ENCODE data around the gene STK26.

- TF ChIP-seq EZH2 (IDR thresholded peaks at IDR 0.05; ENCODE audit: borderline replicate concordance, low read depth, low read length, severe bottlenecking) (no peak), CTCF (IDR thresholded peaks at IDR 0.05; ENCODE audit: borderline replicate concordance, extremely low read depth, low read length, poor library complexity, severe bottlenecking) (no peak)
These were observed 62.7 kb downstream of the STK26 start for GRCh38 chrX:132085786-132086185.
